H54 (cell line): Measurements from ENCODE around the gene ELL2.

ENCODE experiments used
- DNase-seq: peaks from one replicate; pipeline ENCODE4 v3.0.0; 2011; ENCODE audit warnings: low spot score, mixed read lengths; ENCODE audit not compliant: insufficient read length
- FAIRE-seq: peaks from 3 replicates; lab custom pipeline; 2011; peaks lifted over from hg19 to GRCh38; lab: Jason Lieb, UNC
- POLR2A ChIP-seq: IDR thresholded peaks from 2 replicates; pipeline ENCODE4 v1.6.1; 2011; ENCODE audit warnings: low read depth, mild to moderate bottlenecking, low read length

Gene ELL2

DNA sequence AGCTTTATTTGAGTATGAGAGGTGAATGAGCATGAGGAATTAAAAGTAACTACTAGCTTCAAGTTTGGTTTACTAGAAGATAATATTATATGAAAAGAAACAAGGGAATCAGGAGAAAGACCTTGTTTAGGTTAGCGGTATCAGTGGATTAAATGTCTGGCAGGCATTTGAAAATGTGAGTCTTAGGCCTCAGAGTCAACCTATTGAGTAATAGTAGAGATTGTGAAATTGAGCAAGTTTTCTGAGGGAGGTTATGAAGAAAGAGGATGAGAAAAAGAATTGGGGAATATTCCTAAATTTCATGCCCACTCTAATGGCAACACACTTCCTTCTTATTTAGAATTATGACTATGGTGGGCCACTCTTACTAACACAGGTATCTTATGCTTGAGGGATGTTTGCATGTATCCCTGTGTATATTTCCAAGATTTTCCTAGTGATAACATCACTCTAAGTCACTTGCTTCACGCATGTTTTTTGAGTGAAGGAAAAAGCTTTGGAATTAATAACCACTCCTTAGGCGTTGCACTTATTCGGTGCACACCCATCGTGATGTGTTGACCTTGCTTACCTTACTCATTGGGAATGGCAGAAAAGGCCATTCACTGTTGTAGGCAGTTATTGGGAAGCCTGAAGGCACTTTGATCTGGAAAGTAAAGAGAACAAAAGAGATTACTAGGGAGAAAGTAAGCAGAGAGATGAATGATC, 8.2 kb upstream of the ELL2 start:
- no peak for DNase-seq
- no peak for FAIRE-seq
- no peak for TF ChIP-seq POLR2A

DNA sequence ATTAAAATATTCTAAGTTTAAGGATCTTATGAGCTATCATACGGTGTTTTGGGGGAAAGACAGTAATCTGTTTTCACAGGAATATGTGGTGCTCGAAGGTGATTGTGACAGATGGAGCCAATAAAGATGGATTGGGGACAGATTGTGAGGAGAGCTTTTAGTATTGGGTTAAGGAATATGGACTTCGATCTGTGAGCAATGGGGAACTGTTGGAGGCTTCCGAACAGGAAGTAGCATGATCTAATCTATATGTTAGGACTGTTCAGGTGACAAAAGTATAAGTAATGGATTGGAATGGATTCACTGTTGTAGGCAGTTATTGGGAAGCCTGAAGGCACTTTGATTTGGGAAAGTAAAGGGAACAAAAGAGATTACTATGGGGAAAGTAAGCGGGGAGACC, 7.4 kb upstream of the ELL2 start:
- FAIRE-seq (no peak), DNase-seq (no peak)
- TF ChIP-seq POLR2A: no peak

DNA sequence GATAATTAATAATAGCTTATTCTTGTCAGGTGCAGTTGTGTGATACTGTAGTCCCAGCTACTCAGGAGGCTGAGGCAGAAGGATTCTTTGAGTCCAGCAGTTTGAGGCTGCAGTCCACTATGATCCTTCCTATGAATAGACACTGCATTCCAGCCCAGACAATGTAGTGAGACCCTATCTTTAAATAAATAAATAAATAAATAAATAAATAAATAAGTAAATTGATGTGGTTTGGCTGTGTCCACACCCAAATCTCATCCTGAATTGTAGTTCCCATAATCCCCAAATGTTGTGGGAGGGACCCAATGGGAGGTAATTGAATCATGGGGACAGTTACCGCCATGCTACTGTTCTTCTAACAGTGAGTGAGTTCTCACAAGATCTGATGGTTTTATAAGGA, 5.6 kb upstream of the ELL2 start:
- TF ChIP-seq POLR2A: no peak
- no peak for DNase-seq
- no peak for FAIRE-seq

DNA sequence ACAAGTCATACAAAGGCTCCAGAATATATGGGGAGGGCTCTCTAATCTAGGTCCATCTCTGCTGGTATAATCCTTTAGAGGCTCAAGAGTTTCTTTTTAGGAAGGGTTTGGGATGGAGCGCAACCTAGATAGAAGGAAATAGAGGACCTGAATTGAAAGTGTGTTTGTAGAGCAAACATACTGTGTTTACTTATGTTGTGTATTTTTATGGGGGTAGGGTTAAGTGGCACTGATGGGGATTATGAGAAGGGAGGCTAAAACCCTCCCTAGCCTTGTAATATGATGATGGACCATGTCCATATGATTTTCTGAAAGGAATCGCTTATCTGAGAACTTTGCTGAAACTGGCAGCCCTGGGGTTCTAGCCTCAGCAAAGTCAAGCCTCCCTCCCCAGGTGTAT, 4.4 kb upstream of the ELL2 start:
- no peak for TF ChIP-seq POLR2A

DNA sequence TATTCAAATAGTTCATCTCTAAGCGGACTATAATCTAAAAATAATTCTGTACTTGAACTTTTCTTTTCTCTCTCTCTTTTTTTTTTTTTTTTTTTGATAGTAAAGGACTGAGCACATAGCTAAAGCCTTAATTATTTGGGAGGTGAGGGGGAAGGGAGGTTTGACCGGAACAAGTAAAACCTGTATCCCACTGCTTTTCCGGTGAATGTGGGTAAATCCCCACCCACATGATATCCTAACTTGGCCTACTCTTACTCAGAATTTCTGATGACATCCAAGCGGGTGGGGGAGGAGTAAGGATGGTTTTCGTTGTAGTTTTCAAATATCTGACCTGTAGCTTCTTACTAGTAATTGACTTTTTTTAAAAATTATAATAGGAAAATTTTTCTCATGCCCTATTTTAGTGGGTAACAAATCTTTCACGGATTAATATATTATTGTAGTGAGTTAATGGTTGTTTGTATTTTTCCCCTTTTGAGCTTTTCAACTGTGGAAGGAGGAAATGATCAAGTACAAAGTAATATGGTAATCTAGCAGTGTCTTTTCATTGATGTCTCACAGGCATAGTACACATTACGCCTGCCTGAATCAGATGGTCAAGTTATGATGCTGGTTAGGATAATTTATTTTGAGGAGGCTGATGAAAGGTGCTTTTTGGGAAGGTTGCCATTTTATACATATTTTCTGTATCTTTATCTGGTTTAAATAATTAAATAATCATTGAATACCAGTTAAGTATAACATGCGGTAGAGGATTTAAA, 2.2 kb upstream of the ELL2 start:
- FAIRE-seq: no peak
- TF ChIP-seq POLR2A: no peak
- DNase-seq: no peak

More for the DNA sequence above, 4.4 kb upstream of the ELL2 start:
- DNase-seq: no peak
- no peak for FAIRE-seq

DNA sequence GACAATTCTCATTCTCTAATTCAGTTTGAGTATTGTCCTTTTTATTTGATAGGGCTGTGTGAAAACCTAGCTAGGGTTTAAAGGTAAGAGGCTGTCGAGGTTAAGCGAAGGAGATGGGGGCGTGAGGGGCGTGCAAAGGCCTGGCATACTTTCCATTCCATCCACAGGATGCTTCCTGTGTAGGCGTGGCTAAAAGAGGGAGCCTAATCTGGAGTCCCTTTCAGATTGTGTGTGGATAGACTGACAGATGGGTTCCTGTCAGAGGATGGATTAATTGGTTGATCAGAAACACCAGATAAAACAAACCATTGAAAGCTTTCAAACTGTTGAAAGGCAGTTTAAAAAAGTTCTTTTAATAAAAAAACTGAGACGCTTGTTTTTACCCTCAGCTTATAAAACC, 1.1 kb upstream of the ELL2 start:
- DNase-seq (no peak), FAIRE-seq (no peak)
- no peak for TF ChIP-seq POLR2A

DNA sequence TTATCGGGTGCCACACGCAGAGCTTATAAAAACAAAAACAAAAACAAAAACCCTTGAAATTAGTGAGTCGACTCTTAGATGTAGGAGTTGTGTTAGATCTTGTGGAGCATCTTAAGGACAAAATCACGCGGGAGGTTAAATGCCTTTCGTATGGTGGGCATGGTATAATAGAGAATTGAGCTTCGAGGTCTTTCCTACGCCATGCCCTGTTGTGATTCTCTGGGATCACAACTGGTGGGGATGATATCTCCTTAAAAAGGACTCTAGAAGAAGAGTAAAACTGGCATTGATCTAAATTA, 773 bp upstream of the ELL2 start:
- no peak for TF ChIP-seq POLR2A
- DNase-seq (no peak), FAIRE-seq (no peak)

DNA sequence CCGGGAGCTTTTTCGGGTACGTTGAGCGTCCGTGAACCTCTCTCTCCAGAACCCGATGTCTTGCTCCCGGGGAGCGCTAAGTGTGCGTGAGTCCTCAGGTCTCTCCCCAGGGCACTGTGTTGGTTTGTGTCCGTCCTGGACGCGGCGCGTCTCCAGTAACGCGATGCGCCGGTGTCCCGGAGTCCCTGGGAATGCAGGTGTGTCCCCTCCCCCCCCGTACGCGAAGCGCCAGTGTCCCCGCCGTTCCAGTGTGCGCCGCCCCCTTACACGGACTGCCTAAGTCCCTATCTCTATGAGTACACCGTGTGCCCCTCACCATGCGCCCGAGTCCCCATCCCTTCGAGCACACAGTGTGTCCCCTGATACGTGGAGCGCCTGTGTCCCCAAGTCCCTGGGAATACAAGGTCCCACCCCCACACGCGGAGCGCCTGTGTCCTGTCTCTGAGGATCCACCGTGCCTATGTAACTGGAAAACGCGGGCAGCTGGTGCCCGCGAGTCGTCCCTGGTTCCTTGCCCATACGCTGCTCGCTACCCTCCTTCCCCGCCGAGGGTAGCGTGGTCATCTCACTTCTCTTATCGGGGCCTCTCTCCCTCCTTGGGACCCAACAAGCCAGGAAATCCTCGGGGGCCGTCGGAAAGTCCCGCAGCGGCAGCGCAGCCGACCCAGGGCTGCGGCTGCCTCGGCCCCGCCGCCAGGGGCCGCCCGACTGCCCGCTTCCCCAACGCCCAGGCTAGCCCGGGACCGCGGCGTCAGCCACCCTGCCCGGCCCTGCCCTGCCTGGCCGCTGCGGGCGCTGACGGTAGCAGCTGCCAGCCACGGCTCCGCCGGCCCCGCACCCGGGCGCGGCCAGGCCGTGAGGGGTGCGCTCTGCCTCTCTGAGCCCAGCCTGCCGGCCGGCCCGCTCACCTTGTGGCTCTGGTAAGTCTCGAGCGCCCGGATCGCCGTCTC, 709 bp downstream of the ELL2 start:
- no peak for FAIRE-seq
- DNase-seq: no peak
- TF ChIP-seq POLR2A: no peak

DNA sequence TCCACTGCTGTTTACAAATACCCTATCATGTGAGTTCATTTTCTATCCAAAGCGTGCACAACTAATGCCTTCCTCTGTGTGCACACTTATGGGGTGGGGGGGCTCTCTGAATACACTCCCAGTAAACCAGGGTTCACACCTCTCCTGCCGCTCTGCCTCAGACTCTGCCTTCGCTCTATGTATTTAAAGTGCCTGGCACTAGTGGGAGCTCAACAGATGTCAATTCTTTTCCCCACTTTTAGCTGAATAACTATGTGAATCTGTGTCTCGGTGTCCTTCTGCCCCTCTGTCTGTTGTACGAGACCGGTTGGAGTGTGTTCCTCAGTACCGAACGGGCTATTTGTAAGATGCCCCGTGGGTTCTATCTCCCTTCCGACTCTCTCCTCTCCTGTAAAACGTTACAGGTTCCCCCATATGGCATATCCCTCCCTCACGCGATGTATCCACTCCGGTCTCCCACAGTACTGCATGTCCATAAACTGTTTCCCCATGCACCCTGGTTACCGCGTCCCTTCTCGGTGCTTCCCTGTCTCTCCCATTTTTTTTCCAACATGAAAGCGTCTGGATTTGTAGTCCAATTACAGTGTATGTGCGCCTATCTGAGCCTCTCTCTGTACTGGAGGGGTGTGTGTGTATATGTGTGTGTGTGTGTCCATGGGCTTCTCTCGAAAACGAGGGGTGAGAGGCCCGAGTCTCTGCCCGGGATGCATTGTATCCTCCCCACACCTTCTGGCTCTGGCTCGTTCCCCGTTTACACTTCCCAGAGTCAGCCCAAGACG, 1.6 kb downstream of the ELL2 start:
- DNase-seq: no peak
- no peak for TF ChIP-seq POLR2A

DNA sequence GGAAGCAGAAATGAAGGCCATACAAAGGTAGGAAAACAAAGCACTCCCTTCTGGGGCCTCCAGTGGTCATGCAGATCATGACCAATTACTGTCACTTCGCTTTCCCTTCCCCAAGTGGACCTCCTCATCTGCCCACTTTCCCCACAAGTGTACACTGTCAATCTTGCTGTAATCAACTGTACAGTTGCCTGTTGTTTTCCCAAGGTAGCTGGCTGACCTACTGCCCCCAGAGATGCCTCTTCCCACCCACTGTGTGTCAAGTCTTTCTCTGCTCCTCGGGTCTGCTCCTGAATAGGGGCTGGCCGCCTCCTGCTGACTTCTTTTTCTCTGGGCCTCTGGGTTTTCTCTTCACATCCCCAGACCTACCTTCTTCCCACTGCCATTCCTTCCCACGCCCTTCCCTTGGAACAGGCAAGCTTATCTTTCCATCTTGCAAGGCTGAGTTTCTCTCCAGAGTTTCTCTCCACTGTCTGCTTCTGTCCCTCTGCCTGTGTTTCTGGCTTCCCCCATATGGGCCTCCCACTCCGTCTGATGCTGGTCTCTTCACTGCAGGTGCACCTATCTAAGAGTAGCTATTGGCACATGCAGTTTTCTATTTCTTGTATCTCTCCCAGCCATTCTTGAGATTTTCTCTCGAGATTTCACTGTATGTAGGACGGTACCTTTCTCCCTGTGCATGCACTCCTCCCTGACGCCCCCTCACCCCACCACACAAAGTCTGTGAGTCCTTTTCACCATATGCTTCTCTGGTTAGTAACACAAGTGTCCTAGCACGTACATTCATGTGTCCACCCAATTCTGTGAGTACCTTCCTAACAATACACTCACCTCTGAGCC, 2.4 kb downstream of the ELL2 start:
- no peak for DNase-seq
- FAIRE-seq: no peak
- no peak for TF ChIP-seq POLR2A

More for the DNA sequence above, 1.6 kb downstream of the ELL2 start:
- FAIRE-seq: no peak

DNA sequence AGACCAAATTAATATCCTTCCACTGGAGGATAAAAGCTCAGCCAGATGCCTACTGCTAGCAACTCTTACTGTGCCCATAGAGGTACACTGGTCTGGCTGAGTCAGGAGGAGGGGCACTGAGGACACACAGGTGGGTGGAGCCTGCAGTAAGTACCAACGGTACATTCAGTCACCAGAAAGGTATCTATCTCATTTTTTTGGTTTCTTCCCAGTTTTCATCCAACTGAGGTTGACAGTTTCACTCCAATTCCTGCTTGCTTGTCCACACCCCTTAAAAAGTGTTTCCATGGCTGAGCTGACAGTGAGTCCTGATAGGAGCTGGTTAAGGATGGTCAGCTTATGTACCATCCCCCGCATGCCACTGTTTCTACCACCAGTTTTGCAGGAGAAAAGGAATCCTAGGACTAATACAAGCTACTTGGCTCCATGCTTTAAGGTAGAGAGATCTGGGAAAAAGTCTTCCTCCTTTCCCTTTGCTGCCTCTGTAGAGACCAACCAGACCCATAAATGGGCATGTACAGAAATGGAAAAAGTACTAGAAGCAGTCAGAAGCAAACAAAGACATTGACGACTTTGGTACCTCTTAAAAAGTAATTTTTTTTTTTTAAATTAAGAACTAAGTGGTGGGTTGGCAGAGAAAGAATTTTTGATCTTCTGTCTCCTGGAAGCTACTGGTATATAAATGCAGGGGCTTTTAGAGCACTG, 3.2 kb downstream of the ELL2 start:
- TF ChIP-seq POLR2A: no peak
- DNase-seq: peak; percentile 26
- FAIRE-seq: peak; percentile 55
